GM18858 (cell line): Measurements from ENCODE around the gene C9orf57.
"Not testable (repeated sequence)": the region's sequence is repeated elsewhere in the genome, so short reads cannot be mapped to it uniquely, and the experiment has no call there.

ENCODE experiments used
- ATAC-seq: cut with Tn5 transposase; IDR thresholded peaks from one replicate; pipeline ENCODE4 v1.9.1; 2021; ENCODE audit not compliant: unreplicated experiment

Gene C9orf57, protein sequence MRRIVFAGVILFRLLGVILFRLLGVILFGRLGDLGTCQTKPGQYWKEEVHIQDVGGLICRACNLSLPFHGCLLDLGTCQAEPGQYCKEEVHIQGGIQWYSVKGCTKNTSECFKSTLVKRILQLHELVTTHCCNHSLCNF

DNA sequence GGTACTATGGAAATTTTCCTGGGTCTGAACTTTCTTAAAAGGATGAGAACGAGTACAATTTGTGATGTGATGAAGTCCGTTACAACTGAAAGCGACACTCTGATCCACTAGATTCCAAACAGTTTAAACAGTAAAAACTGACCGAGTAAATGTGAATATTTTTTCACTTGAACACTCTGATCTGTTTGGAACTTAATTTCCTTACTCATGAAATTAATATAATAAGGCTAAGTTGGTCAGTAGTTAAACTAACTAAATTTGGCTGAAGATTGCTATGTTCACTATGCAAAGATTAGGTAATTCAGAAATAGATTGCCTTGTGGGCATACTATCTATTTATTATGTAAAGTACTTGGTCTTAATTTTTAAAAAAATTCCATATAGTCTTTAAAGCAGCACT lies at the start of gene C9orf57:
Gene C9orf57, minus strand, starts transcription at position 101 of the 400 bp plus-strand sequence. CDS start 1,282 bp downstream, outside the sequence.
- ATAC-seq: no peak

DNA sequence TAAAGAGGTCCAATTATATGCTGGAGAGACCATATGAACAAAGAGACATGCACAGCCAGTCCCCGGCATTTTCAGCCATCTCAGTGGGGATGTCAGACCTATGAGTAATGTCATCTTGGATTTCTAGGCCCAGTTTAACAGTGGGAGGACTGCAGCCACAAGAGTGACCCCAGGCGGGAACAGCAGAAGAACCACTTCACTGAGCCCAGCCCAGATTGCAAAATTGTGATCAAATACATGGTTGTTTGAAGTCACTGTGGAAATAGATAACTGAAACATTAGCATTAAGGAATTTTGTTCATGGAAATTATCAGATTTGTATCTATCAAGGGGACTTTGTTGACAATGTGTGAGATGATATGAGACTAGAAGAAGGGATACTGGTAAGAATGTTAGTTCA lies 42.1 kb upstream of the C9orf57 start:
- no peak for ATAC-seq

DNA sequence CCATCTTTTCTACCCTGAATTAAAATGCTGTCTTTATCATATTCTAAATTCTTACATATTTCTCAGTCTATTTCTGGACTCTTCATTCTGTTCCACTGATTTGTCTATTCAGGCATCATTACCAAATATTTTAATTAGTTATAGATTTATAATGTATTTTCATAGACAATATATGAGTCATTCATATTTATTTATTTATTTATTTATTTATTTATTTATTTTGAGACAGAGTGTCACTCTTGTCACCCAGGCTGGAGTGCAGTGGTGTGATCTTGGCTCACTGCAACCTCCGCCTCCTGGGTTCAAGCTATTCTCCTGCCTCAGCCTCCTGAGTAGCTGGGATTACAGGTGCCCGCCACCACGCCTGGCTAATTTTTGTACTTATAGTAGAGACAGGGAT lies 35.1 kb upstream of the C9orf57 start:
- not testable (repeated sequence) for ATAC-seq

DNA sequence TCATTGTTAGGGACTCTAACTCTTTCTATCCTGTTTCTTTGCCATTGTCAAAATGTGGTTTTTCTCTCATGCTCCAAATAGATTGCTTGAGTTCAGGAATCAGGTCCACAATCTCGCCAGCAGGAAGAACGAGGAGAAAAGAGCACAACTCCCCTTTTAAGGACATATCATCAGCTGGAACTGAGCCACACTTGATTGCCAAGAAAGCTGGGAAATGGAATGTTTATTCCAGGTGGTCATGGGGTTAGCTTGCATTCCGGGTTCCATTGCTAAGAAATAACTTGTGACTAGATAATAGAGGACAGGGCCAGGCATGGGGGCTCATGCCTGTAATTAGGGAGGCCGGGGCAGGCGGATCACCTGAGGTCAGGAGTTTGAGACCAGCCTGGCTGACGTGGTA lies 32.4 kb upstream of the C9orf57 start:
- ATAC-seq: no peak

DNA sequence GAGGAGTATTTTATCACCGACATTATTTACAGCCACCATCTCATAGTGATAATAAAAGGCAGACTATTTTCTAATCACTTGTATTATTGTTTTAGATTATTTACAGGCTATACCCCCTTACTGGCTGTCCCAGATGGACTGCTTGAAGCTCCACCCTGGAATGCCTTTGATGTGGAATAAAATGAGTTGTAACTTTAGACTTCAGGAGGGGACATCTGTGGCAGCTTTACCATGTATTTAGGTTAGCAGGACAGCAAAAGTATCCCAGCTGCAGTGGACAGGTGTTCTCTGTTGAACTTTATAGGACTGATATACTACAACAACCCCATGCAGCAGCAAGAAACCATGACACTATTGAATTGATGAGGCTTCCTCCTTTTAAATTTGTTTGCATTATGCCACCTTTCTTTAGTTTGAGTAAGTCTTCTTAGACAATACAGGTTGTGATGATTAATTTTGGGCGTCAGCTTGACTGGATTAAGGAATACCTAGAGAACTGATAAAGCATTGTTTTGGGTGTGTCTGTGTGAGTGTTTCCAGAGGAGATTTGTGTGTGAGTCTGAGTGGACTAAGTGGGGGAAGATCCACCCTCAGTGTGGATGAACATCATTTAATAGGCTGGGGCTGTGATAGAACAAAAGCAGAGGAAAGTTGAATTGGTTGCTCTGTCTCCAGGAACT lies 29.2 kb upstream of the C9orf57 start:
- ATAC-seq: no peak

DNA sequence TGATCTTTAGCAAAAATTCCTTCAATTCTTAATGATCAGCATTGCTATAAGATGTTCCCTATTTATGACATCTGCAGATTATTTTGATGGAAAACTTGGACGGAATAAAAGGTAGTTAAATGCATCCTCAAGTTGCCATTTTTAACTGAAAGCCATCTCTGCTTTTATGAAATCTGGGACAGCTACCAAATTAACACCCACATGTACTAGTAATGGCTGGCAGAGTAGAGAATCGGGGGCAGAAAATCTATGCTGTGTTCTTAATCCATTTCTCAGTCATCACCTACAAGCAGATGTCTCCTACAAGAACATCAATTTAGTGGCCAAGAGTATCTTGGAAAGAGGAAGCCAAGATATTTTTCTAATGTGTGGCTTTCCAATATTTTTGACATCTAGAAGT lies 22.1 kb upstream of the C9orf57 start:
- ATAC-seq: no peak

DNA sequence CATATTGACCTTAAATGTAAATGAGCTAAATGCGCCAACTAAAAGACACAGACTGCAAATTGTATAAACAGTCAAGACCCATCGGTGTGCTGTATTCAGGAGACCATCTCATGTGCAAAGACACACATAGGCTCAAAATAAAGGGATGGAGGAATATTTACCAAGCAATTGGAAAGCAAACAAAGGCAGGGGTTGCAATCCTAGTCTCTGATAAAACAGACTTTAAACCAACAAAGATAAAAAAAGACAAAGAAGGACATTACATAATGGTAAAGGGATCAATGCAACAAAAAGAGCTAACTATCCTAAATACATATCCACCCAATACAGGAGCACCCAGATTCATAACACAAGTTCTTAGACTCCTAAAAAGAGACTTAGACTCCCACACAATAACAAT lies 14.3 kb upstream of the C9orf57 start:
- not testable (repeated sequence) for ATAC-seq

DNA sequence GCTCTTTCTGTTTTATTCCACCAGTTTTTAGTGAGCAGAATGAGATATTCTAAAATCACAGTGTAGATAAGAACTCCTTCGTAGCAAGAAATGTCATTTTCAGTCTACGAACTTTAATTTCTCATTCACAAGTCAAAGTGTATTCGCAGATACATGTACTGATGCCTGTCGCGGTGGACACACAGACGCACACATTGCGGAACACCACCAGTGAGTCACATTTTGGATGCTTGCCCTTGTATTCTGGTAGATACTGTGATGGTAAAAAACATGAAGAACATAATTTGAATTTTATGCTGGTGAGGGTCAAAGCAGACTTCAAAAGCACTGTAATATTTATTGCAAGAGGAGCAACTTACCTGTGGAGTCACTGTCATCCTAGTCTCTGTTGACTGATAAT lies 4.7 kb upstream of the C9orf57 start:
- ATAC-seq: no peak

DNA sequence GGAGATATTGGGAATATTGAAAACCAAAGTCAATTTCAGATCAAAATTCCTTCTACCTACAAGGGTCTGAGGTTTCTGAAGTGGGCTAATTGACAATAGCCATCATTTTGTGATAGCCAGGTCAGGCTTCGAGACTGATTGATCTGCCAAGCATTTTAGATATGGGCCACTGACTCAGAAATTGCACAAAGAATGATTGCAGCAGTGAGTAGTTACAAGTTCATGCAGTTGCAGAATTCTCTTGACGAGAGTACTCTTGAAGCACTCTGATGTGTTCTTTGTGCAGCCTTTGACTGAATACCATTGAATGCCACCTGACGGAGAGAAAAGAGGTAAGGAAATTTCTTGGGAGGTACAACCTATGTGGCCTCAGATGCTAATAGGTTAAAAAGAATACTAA lies 8.3 kb downstream of the C9orf57 start:
- no peak for ATAC-seq

DNA sequence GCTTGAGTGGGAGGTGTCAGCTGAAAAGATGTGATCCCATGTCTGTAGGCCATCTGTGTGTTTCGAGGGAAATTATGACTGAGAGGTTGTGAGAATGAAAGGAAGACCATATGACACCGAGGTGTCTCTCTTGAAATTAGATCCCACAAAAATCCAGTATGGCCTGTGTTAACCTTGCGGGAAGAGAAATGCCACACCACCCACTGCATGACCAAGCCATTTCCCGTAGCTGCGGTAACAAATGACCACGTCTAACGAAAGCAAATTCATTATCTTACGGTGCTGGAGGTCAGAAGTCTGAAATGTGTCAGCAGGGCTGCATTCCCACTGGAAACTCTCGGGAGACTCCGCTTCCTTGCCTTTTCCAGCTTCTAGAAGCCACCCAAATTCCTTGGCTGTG lies 11.6 kb downstream of the C9orf57 start:
- no peak for ATAC-seq

DNA sequence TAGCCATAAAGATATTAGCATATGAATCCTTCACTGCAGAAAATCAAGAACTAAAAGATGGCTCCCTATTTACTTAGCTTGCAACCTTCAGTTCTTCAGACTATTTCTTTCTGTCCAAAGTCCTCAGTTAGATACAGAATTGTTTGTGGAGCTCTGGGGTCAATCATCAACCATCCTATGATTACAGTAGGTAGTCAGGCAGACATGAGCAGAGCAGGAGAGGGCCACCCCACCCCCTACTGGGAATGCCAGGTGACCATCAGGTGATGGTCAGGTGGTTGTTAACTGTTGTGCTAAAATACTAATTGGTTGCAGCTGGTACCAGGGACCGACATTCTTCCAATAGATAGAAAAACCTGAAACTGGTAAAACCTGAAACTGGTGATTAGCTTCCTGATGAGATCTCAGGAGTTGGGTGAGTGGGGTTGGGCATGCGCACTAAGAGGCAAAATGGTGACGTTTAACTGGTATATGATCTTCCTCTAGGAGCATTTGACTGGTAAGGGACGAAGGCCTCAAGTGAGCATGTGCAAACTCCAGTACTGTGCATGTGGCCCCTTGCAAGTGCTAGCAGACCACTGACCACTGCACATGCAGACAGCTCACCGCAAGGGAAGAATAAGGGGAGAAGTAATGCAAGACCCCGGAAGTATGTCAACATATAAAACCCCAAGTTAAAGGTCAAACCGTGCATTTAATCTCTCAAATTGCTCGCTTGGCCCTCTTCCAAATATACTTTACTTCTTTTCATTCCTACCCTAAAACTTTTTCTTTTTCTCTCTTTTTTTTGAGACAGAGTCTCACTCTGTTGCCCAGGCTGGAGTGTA lies 13.6 kb downstream of the C9orf57 start:
- no peak for ATAC-seq

DNA sequence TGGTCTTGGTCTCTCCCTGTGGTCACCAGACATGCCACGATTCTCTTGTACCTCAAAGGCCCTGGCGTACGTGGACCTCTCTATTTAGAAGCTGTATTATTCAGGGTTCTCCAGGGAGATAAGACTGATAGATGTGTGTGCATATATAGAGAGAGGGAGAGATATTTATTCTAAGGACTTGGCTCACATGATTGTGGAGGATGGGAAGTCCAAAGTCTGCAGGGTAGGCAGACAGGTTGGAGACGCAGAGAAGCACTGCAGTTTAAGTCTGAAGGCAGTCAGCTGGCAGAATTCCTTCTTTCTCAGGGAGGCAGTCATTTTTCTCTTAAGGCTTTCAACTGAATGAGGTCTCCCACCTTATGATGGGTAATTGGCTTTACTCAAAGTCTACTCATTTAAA lies 16.3 kb downstream of the C9orf57 start:
- ATAC-seq: no peak

DNA sequence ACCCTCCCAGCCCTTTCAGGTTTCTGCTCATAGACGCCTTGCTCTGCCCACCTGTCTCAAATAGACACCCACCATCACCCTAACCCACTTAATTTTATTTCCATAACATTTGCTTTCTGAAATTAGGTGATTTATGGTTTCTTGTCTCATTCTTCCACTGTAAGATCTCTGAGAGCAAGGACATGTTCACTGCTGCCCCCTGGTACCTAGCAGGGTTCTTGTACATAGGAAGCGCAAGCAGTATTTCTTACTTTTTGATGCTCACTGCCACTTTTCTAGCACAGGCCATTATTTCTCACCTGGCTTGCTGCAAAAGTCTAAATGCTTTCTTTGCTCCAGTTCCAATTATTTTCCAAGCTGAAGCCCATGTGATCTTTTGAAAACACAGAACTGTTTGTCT lies 16.8 kb downstream of the C9orf57 start:
- no peak for ATAC-seq

DNA sequence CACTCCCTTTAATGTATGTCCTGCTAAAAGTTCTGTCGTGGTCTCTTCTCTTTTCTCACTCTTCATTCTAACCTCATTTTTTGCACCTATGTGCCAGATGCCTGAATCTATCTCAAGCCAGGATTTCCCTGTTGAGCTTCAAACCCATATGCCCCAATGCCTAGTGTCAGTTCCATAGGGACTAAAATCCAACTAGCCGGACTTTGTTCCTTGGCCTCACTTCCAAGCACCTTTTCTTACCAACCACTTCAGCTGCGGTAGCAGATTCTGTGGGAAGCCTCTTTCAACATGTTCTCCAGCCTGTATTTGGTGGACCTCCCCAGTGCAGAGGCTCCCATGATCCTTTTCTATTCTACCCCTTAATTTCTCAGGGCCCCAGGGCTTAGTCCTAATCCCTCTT lies 17.5 kb downstream of the C9orf57 start:
- ATAC-seq: no peak

DNA sequence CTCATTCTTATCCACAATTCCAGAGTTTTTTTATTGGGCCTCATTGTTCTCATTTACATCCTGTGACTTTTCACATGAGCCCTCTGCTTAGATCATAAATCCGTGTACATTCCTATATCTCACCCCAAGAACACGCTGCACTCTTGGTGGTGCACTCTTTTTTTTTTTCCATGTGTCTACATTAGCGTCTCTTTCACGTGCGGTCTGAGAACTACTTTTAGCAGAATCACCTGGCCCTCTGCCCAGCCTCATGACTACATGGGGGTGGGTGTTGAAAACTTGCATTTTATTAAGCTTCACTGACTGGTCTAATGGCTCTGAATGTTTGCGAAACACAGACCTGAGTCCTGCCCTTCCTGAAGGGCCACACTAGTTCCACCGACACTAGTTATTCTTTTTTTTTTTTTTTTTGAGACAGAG lies 18.6 kb downstream of the C9orf57 start:
- ATAC-seq: no peak

DNA sequence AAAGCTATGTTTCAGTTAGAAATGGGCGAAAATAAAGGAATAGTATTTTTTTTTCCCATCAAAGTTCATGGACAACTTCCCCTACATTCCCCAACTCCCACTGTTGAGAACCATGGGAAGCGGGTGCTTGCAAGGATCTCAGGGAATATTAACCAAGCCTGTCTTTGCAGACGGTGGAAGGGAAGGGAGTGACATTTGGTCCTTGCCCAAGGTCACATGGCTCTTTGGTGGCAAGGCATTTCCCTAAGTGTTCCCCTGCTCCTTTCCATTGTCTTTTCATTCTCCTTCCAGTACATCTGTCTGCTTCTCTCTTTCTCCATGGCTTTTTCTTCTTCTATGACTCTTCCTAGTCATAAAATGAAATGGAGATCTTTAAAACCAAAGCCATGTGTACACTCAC lies 19.0 kb downstream of the C9orf57 start:
- no peak for ATAC-seq

DNA sequence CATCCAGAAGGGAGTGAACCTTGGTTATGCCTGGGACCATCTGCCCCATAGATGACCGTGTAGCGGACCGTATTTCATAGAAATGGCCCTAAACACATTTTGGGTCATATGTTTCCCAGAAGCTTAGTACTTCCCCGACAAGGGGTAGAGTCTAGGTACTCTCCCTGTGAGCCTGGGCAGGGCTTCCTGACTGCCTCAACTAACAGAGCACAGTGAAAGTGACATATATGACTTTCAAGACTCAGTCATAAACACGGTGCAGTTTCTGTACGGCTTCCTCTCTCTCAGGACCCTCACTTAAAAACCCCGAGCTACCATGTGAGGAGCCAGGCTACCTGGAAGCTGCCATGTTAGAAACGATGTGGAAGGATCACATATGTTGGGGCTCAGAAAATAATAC lies 20.9 kb downstream of the C9orf57 start:
- ATAC-seq: peak; percentile 40

DNA sequence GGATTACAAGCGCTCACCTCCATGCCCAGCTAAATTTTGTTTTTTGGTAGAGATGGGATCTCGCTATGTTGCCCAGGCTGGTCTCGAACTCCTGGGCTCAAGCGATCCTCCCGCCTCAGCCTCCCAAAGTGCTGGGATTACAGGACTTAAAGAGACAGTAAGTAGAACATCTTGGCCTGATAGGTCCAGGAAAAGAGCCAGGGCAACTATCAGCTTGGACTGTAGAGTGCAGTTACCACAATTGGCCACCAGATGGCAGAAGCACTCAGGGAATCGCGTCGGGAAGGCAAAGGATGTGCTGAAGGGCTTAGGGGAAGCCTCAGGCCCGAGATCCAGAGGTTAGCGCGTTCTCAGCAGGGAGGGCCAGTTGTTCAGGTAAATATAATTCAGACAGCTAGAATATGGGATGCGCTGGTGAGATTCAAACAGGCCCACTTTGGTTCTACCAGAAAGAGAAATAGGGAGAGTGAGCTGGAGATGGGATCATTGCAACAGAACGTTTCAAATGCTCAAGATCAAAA lies 21.5 kb downstream of the C9orf57 start:
- ATAC-seq: peak; percentile 54

DNA sequence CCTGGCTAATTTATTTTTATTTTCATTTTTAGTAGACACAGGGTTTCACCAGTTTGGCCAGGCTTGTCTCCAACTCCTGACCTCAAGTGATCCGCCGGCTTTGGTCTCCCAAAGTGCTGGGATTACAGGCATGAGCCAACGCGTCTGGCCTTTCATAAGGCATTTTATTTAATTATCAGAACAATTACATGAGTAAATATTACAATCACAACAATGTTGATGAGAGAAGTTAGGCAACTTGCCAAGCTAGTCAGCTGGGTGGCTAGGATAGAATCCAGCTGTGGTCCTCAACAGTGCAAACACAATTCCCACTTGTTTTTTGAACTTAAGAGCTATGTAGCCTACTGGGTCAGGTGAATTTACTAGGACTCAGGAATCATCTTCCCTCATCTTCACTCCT lies 22.0 kb downstream of the C9orf57 start:
- no peak for ATAC-seq

DNA sequence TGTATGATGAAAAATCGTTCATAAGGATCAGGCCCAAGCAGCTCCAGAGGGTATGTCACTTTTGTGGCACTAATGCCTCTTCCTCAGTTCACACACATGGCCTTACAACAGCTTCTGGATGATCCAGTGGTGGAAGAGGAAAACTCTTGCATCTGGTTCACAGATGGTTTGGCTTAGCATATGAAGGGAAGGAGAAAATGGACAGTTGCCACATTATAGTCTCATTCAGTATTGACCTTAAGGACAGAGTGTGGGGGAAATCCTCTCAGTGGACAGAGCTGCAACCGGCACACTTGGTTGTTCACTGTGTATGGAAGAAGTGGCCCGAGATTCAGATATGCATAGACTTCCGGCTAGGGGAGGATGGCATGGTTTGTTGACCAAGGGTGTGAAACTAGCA lies 22.8 kb downstream of the C9orf57 start:
- no peak for ATAC-seq

DNA sequence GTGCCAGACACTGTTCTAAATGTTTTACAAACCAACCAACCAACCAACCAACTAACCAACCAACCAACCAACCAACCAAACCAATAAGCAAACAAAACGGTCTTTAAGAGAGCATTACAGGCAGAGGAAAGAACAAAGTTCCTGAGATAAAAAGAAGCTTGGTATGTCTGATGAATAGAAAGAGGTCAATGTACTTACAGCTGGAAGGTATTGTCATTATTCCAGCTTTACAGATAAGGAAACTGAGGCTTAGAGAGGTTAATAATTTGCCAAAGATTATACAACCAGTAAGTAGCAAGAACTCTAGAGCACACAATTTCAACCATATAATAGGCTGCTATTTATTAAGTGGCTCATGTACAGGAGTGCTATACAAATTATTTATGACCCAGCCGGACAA lies 29.6 kb downstream of the C9orf57 start:
- ATAC-seq: no peak

DNA sequence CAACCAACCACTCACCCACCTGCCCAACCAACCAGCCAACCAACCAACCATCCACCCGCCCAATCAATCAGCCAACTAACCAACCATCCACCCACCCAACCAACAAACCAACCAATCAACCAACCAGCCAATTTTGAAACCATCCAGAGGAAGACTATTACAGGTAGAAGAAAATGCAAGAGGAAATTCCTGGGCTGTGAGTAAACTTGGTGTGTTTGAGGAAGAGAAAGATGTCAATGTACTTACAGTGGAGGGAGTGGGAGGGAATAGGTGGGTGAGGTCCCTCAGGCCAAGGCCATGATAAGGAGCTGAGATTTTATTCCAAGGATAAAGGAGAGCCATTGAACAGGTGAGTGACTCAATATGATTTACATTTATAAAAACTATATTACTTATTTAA lies 30.4 kb downstream of the C9orf57 start:
- ATAC-seq: no peak
